AG10803 (cell line): Measurements from ENCODE around the gene KIAA0513.
A peak's percentile ranks its signal among the peaks of the same experiment; 100 is the strongest.

Source experiments
- DNase-seq: peaks from one replicate; pipeline ENCODE4 v3.0.0; 2010; ENCODE audit warnings: low read depth
- H3K4me3 ChIP-seq: 2 replicates; pipeline ENCODE4 v1.5.1; 2011; ENCODE audit warnings: mild to moderate bottlenecking, low read length, control low read depth
- CTCF ChIP-seq: conservative IDR thresholded peaks from 2 replicates; pipeline ENCODE4 v1.5.1; 2011; ENCODE audit warnings: mild to moderate bottlenecking, low read length, control low read depth, inconsistent platforms

The KIAA0513 gene

GRCh38 chr16:85018529-85019236, 8.9 kb upstream of the KIAA0513 start:
- no peak overlapping the region for H3K4me3 ChIP-seq
- DNase-seq, result no peak
- TF ChIP-seq CTCF, result no peak

- DNase-seq, result no peak
- no peak for TF ChIP-seq CTCF
- no peak overlapping the region for H3K4me3 ChIP-seq
These were observed 7.8 kb upstream of the KIAA0513 start for GRCh38 chr16:85019659-85020245.

GRCh38 chr16:85025781-85026653, 1.6 kb upstream of the KIAA0513 start:
- no peak overlapping the region for H3K4me3 ChIP-seq
- TF ChIP-seq CTCF, result no peak
- DNase-seq, result no peak

- TF ChIP-seq CTCF, result no peak
- no peak for DNase-seq
- H3K4me3 ChIP-seq, result peak overlapping the region; percentile 71
These were observed 892 bp upstream of the KIAA0513 start for GRCh38 chr16:85026703-85027102.

GRCh38 chr16:85027958-85028684, 526 bp downstream of the KIAA0513 start:
- TF ChIP-seq CTCF, result peak; percentile 12; the same call in 1 of the 2 replicates
- no peak for DNase-seq
- peak overlapping the region; percentile 71 for H3K4me3 ChIP-seq

- peak overlapping the region; percentile 71 for H3K4me3 ChIP-seq
- peak; percentile 46 for DNase-seq
- no peak for TF ChIP-seq CTCF
These were observed 1.3 kb downstream of the KIAA0513 start for GRCh38 chr16:85028685-85029407.
